ENCODE measurements around the gene FSTL1.

Gene FSTL1

GRCh38 chr3:120357807-120358206 is 93.0 kb downstream of the FSTL1 start:
- Histone ChIP-seq H3K4me3 (ENCODE audit: low read depth, low read length) (no peak overlapping the region), H3K27me3 (no peaks in the 10 kb centered on the region), H3K36me3 (no peaks in the 10 kb centered on the region), H3K9me3 (no peaks in the 10 kb centered on the region), H3K4me1 (no peaks in the 10 kb centered on the region)
- TF ChIP-seq, protein P1, sequence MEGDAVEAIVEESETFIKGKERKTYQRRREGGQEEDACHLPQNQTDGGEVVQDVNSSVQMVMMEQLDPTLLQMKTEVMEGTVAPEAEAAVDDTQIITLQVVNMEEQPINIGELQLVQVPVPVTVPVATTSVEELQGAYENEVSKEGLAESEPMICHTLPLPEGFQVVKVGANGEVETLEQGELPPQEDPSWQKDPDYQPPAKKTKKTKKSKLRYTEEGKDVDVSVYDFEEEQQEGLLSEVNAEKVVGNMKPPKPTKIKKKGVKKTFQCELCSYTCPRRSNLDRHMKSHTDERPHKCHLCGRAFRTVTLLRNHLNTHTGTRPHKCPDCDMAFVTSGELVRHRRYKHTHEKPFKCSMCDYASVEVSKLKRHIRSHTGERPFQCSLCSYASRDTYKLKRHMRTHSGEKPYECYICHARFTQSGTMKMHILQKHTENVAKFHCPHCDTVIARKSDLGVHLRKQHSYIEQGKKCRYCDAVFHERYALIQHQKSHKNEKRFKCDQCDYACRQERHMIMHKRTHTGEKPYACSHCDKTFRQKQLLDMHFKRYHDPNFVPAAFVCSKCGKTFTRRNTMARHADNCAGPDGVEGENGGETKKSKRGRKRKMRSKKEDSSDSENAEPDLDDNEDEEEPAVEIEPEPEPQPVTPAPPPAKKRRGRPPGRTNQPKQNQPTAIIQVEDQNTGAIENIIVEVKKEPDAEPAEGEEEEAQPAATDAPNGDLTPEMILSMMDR (IDR thresholded peaks at IDR 0.05; ENCODE audit: low read depth, low read length): no peak
- DNase-seq: no peak

DNA sequence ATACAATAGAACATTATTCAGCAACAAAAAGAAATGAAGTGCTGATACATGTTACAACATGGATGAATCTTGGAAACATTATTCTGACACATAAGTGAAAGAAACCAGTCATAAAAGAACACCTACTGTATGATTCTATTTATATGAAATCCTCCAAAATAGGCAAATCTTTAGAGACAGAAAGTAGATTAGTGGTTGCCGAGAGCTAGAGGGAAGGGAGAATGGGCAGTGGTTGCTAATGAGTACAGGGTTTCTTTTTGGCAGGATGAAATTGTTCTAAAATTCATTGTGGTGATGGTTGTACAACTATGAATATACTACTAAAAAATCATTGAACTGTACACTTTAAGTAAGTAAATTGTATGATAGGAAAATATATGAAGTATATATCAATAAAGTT is 95.3 kb downstream of the FSTL1 start:
- no peak for DNase-seq
- H3K4me3 ChIP-seq (ENCODE audit: low read depth, low read length): no peak overlapping the region
- no peaks in the 10 kb centered on the region for H3K4me1 ChIP-seq
- H3K9me3 ChIP-seq: no peaks in the 10 kb centered on the region
- TF ChIP-seq, protein P1 (IDR thresholded peaks at IDR 0.05; ENCODE audit: low read depth, low read length): no peak
- no peaks in the 10 kb centered on the region for H3K27me3 ChIP-seq
- no peaks in the 10 kb centered on the region for H3K36me3 ChIP-seq

DNA sequence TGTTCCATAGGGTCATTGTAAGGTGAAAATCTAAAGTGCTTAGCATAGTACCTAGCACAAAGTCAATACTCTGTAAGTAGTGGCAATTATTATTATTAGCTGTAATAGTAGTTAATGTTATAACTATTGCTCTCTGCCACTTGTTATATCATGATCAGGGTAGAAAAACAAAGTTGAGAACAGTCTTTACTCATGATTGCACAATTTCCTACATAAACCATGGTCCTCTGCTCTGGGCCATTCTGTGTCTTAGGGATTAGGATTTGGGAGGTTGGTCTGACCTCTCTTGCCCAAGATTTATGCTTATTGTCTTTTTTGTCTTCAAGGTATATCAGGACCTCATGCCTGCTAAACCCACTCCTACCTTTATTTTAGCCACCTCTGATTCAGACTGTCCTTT is 97.3 kb downstream of the FSTL1 start:
- no peak for DNase-seq
- Histone ChIP-seq H3K4me1 (no peaks in the 10 kb centered on the region), H3K4me3 (ENCODE audit: low read depth, low read length) (no peak overlapping the region), H3K36me3 (no peaks in the 10 kb centered on the region), H3K9me3 (no peaks in the 10 kb centered on the region), H3K27me3 (no peaks in the 10 kb centered on the region)
- TF ChIP-seq, protein P1 (IDR thresholded peaks at IDR 0.05; ENCODE audit: low read depth, low read length): no peak

DNA sequence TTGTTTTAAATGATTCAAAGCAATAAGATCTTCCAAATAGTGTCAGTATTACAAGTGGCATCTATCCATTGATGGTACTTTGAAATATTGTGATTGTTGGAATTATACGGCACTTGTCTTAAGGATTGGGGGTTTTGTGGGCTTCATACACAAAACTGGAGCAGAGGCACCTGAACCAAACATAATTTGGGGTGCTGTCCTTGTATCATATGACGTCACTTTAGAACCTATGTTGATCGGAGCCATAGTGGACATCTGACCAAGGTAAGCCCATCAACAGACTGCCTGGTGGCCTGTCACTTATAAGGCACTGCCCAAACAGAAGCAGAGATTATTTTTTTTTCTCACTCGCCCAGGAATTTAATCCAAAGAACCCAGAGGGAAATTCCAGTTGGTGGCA is 98.8 kb downstream of the FSTL1 start:
- Histone ChIP-seq H3K36me3 (no peaks in the 10 kb centered on the region), H3K27me3 (no peaks in the 10 kb centered on the region), H3K9me3 (no peaks in the 10 kb centered on the region), H3K4me3 (ENCODE audit: low read depth, low read length) (no peak overlapping the region), H3K4me1 (no peaks in the 10 kb centered on the region)
- DNase-seq: no peak
- TF ChIP-seq, protein P1 (IDR thresholded peaks at IDR 0.05; ENCODE audit: low read depth, low read length): no peak

GRCh38 chr3:120350401-120350941 is 100.3 kb downstream of the FSTL1 start:
- Histone ChIP-seq H3K4me3 (ENCODE audit: low read depth, low read length) (peak overlapping the region; percentile 96), H3K36me3 (no peaks in the 10 kb centered on the region; the same call in 1 of the 2 replicates), H3K27me3 (no peaks in the 10 kb centered on the region), H3K9me3 (no peaks in the 10 kb centered on the region), H3K4me1 (no peaks in the 10 kb centered on the region)
- TF ChIP-seq, protein P1 (IDR thresholded peaks at IDR 0.05; ENCODE audit: low read depth, low read length): no peak
- DNase-seq: peak; percentile 23

DNA sequence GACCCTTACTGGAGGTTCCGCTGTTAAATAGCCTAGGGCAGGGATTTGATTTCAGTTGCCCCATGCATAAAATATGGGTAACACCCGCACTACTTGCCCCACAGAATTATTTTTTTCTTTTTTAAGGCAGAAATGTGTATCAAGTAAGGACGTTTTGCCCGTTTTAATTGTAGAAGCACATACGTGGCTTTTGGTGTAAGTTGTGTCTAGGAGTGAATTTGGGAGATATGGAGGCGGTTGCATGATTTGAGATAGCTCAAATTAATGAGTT is 101.0 kb downstream of the FSTL1 start:
- no peaks in the 10 kb centered on the region for H3K4me1 ChIP-seq
- no peaks in the 10 kb centered on the region for H3K27me3 ChIP-seq
- H3K9me3 ChIP-seq: no peaks in the 10 kb centered on the region
- peak overlapping the region; percentile 96 for H3K4me3 ChIP-seq (ENCODE audit: low read depth, low read length)
- H3K36me3 ChIP-seq: no peaks in the 10 kb centered on the region; the same call in 1 of the 2 replicates
- no peak for DNase-seq
- TF ChIP-seq, protein P1 (IDR thresholded peaks at IDR 0.05; ENCODE audit: low read depth, low read length): no peak

Data from BE2C (cell line).